OCI-M2 (cell line): ENCODE results near the gene OR11G2.
"Not testable (repeated sequence)": the region's sequence is repeated elsewhere in the genome, so short reads cannot be mapped to it uniquely, and the experiment has no call there.

Source experiments
- DNase-seq: peaks from one replicate; lab custom pipeline; 2025; ENCODE audit not compliant: unreplicated experiment; lab: John Stamatoyannopoulos, UW

Gene OR11G2, protein sequence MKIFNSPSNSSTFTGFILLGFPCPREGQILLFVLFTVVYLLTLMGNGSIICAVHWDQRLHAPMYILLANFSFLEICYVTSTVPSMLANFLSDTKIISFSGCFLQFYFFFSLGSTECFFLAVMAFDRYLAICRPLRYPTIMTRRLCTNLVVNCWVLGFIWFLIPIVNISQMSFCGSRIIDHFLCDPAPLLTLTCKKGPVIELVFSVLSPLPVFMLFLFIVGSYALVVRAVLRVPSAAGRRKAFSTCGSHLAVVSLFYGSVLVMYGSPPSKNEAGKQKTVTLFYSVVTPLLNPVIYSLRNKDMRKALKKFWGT

DNA sequence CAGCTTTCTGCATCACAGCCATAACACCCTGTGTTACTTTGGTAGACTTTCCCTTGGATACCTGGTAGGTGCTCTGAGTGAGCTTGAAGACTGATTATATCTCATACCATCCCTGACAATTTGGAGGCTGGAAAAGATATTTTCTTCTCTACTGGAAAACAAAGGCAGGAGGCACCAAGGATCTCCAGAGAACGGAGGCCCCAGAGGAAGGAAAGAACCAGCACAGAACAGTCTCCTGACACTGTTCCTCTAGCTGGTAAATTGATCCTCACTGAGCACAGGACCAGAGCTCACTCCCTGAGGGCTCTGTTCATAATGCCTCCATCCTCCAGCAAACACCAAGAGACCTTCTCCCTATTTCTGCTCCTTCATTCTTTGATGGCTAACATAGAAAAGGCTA, at the start of gene OR11G2:
OR11G2 (plus strand) TSS at position 301 of the 400 bp plus-strand sequence. CDS start 6,542 bp downstream, outside the sequence.
- no peak for DNase-seq

DNA sequence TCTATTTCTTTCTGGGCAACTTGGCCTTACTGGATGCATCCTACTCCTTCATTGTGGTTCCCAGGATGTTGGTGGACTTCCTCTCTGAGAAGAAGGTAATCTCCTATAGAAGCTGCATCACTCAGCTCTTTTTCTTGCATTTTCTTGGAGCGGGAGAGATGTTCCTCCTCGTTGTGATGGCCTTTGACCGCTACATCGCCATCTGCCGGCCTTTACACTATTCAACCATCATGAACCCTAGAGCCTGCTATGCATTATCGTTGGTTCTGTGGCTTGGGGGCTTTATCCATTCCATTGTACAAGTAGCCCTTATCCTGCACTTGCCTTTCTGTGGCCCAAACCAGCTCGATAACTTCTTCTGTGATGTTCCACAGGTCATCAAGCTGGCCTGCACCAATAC, 46.8 kb upstream of the OR11G2 start:
- DNase-seq: no peak

DNA sequence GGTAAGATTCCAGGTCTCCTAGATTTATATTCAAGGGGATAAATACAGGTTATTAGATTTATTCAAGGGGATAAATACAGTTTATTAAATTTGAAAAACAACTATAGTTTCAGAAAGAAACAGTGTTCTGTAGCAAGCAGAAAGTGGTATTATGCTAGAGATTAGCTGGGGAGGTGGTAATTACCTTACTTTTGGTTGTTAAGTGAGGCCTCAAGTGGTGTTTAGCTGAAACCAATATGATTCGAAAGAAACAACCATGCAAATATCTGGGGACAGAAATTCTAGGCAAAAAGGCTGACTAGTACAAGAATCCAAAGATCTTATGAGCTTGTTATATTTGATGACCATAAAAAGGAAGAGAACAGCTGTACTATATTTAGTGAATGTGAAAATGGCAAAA, 45.9 kb upstream of the OR11G2 start:
- DNase-seq: no peak

DNA sequence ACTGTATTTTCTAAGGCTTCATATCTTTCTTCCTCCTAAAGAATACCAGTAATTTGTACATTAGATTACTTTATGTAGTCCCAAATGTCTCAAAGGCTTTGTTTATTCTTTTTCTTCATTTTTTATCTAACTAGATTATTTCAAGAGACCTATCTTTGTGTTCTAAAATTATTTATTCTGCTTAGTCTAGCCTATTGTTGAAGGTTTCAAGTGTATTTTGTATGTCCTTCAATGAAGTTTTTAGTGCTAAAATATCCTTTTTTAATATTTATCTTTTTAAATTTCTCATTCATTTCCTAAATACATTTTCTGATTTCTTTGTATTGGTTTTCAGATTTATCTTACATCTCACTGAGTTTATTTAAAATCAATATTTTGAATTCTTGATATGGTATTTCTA, 26.2 kb upstream of the OR11G2 start:
- no peak for DNase-seq

DNA sequence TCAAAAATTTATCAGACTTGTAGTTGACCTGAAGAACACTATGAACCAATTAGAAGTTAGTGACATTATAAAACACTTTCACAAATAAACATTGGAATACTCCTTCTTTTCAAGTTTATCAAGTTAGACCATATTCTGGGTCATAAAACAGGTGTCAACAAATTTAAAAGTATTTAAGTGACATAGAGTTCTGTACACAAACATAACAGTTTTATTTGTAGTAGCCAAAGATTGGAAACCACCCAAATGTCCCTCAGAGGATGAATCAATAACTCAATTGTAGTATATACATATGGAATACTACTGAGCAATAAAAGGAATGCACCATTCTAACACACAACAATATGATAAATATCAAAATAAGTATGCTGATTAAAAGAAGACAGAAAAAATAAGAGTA, 23.6 kb upstream of the OR11G2 start:
- DNase-seq: no peak

DNA sequence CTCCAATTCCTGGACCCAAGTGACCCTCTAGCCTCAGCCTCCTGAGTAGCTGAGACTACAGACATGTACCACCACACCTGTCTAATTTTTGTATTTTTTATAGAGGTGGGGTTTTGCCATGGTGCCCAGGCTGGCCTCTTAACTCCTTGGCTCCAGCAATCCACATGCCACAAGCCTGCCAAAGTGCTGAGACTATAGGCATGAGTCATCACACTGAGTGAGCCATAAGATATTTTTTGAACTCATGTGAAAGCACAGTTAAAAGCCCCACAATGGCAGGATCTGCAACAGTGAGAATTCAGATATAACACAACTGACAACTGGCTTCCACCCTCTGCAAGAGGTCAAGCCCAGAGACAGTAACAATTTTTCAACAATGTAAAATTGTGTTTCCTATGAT, 20.8 kb upstream of the OR11G2 start:
- not testable (repeated sequence) for DNase-seq

DNA sequence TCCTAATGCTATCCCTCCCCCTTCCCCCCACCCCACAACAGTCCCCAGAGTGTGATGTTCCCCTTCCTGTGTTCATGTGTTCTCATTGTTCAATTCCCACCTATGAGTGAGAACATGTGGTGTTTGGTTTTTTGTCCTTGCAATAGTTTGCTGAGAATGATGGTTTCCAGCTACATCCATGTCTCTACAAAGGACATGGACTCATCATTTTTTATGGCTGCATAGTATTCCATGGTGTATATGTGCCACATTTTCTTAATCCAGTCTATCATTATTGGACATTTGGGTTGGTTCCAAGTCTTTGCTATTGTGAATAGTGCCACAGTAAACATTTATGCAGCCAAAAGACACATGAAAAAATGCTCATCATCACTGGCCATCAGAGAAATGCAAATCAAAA, 16.5 kb upstream of the OR11G2 start:
- not testable (repeated sequence) for DNase-seq

DNA sequence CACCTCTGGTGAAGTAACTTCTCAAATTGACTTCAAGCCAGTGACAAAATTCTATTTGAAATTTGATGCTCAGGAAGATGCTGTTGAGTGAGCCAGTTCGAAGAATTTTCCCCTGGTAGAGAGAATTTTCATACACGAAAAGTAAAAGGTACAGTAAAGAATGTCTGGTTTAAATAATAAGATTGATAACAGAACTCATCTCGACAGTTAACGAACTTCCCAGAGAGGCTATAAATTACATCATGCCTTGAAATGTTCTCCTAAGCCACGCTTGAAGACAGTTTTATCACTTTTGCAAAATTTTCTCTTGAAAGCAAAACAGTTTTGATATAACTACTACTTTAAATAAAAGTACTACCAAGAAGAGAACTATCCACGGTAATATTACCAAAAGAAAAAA, 14.4 kb upstream of the OR11G2 start:
- DNase-seq: no peak

DNA sequence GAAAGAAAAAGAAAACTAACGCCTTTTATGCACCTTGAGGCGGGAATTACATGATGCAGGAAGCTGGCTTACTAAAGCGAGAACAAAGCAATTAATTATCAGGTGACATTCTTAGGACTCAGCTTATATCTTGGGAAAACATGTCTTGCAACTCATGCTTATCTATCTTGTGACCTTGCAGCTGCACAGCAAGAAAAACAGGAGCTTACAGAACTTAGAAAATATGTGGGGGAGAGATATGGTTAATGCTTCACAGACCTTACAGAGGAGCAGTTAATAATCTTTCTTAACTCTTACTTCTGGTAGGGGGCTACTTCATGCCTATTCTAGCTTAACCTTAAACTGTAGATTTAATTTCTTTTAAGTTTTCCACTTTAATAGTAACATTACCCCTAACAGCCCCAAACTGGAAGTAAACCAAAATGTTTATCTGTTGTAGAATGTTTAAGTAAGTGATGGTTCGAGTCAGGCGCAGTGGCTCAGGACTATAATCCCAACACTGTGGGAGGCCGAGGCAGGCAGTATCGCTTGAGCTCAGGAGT, 13.2 kb upstream of the OR11G2 start:
- DNase-seq: peak; percentile 74

DNA sequence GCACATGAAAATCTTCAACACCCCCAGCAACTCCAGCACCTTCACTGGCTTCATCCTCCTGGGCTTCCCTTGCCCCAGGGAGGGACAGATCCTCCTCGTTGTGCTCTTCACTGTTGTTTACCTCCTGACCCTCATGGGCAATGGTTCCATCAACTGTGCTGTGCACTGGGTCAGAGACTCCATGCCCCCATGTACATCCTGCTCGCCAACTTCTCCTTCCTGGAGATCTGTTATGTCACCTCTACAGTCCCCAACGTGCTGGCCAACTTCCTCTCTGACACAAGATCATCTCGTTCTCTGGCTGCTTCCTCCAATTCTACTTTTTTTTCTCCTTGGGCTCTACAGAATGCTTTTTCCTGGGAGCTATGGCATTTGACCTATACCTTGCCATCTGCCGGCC, 11.5 kb upstream of the OR11G2 start:
- no peak for DNase-seq

DNA sequence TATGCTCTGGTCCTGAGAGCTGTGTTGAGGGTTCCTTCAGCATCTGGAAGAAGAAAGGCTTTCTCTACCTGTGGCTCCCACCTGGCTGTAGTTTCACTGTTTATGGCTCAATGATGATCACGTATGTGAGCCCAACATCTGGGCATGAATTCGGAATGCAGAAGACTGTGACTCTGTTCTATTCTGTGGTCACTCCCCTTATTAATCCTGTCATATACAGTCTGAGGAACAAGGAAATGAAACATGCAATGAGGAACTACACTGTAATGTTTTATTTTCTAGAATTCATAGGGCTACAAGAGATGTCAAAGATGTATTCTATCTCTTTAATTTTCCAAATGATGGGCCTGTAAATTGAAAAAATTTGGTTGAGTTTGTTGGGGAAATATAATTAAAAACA, 10.8 kb upstream of the OR11G2 start:
- no peak for DNase-seq

DNA sequence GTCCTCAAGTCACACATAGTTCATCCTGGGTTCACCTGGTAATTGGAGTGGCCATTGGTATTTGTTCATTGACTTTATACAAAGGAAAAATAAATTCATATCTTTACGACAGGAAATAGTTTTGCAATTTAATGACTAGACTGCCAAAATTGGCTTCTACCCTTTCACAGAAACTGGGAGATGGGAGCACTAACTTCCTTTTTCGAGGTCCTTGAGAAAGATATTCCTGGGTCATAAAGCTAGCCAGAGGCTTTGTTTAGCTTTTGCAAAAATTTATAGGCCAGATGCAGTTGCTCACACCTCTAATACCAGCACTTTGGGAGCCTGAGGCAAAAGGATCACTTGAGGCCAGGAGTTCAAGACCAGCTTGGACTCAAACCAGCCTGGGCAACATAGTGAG, 10.2 kb upstream of the OR11G2 start:
- DNase-seq: no peak

DNA sequence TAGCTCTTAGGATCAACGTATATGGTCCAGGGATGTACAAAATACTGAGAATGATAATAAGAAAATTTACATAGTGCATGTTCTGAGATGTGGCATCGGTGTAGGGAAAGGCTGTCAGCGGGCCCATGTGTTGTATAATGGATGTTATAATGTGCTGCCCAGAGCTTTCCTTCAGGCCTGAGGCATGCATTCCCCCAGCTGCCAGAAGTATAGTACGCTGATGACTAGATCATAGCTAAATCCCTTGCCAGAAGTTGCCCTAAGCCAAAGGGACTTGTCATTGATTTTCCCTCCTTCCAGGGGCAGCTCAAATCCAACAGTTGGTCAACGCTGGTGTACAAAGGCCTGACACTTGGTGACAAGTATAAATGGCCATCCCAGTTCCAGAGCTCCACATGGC, 6.5 kb upstream of the OR11G2 start:
- no peak for DNase-seq

DNA sequence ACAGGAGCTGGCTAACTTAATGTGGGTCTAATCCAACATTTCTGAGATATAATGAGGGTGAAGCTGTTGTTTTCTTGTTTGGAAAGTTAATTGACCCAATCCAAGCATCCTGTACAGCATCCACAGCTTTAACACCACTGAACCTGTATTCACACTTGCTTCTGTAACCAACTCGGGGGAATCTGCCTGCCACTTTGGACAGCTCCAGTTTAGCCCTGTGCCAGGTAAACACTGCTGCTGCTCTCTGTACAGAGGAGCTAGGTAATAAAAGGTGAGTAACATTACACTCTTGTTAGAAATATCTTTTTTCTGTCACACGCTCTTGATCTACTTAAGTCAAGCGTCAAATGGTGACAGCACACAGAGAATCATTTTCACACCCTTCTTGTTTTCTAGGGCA, 700 bp downstream of the OR11G2 start:
- DNase-seq: no peak

DNA sequence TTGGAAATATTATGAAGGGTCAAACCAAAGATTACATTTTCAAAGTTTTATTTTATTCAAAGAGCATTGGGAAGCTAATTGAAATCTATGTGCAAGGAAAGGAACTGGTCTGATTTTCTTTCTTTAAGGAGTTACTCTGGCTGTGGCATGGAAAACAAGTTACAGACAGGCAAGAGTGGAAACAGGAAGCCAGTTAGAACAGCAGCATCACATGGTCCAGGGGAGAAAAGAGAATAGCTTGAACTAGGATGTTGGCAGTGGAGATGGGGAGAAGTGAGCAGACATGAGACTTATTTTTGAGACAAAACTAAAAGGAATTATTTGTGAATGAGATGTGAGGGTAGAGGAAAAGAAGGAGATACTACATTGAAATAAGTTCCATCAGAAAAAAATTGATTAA, 3.4 kb downstream of the OR11G2 start:
- DNase-seq: no peak

DNA sequence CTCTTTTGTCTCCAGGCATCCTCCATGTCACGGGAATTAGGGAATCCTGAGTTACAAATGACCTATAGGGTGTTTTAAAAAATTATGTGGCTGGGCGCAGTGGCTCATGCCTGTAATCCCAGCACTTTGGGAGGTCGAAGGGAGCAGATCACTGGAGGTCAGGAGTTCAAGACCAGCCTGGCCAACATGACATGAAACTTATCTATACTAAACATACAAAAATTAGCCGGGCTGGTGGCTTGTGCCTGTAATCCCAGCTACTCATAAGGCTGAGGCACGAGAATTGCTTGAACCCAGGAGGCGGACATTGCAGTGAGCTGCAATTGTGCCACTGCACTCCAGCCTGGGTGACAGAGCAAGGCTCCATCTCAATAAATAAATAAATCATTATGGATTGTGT, 4.5 kb downstream of the OR11G2 start:
- not testable (repeated sequence) for DNase-seq

DNA sequence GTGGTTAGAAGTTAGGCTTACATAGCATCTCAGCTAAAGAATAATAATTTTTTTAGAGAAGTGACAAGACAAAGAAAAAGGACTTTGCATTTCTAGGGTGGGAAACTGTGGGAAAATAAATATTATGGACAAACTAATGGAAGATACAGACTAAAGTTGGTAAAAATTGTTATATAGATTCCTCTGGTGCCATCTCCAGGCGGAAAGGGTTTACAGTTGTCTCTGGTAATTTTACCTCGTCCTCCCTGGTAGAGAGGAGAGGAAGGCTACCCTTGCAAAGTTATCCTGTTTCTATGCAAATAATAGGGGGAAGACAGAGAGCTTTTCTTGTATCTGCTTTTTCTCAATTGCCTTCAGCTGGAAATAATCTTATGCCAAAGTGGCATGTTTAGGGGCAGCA, 5.2 kb downstream of the OR11G2 start:
- DNase-seq: no peak

DNA sequence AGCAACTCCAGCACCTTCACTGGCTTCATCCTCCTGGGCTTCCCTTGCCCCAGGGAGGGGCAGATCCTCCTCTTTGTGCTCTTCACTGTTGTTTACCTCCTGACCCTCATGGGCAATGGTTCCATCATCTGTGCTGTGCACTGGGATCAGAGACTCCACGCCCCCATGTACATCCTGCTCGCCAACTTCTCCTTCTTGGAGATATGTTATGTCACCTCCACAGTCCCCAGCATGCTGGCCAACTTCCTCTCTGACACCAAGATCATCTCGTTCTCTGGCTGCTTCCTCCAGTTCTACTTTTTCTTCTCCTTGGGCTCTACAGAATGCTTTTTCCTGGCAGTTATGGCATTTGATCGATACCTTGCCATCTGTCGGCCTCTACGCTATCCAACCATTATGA, 6.8 kb downstream of the OR11G2 start:
- DNase-seq: no peak

DNA sequence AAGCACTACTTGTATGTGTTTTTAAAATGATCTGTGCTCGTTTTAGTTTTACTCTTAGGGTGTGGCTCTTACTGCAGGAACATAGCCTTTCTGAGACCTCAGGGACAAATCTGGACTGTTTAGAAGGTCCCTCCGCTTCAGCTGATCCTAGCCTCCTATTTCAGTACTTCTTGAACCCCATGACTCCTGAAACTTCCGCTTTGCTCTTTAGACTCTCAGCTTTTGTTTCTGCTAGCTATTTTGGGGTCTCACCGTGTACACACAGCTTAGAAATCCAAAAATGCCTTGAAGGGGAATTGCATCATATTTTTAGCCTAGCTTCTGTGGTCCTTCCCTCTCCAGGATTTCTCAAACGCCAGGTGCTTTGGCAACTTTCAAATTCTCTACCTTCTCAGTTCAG, 8.3 kb downstream of the OR11G2 start:
- no peak for DNase-seq

DNA sequence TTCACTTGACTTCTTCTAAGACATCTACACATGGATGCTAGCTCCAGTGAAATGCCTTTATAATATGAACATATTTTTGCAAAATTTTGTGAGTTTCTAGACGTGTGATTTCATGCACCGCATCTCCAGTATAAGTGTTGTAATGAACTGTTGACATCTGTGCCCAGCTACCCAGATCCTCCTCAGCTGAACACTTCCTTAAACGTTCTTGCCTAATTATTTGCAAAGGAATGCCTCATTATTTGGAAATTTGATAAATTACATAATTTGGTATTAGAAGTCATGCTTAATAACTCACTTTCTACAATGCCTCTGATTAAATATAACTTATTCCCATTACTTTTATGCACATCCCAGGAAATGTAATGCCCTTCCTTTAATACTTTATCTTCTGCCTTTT, 14.0 kb downstream of the OR11G2 start:
- no peak for DNase-seq

DNA sequence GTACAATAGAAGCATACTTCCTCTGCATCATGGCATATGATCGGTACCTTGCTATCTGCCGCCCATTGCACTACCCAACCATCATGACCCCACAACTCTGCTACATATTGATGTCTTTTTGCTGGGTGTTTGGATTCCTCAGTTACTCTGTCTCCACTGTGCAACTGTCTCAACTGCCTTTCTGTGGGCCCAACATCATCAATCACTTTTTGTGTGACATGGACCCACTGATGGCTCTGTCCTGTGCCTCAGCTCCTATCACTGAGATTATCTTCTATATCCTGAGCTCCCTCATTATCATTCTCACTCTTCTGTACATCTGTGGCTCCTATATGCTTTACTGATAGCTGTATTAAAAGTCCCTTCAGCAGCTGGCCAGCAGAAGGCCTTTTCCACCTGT, 18.9 kb downstream of the OR11G2 start:
- no peak for DNase-seq

DNA sequence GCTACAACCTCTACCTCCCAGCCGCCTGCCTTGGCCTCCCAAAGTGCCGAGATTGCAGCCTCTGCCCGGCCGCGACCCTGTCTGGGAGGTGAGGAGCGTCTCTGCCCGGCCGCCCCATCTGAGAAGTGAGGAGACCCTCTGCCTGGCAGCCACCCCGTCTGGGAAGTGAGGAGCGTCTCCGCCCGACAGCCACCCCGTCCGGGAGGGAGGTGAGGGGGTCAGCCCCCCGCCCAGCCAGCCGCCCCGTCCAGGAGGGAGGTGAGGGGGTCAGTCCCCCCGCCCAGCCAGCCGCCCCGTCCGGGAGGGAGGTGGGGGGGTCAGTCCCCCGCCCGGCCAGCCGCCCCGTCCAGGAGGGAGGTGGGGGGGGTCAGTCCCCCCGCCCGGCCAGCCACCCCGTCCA, 21.7 kb downstream of the OR11G2 start:
- DNase-seq: not testable (repeated sequence)

DNA sequence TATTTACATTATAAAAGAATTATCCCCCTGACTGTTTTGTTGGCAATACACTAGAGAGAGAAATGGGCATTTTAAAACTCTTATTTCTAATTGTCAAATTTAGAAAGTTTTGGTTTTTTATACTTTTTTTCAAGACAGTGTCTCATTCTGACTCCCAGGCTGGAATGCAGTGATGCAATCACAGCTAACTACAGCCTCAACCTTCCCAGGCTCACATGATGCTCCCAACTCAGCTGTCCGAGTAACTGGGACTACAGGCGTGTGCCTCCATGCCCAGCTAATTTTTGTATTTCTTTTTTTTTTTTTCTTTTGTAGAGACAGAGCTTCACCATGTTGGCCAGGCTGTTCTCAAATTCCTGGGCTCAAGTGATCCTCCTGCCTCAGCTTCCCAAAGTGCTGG, 24.5 kb downstream of the OR11G2 start:
- DNase-seq: no peak
